Stimulated activated CD8-positive, alpha-beta memory T cell treated with anti-CD3 and anti-CD28 coated beads, Interleukin-12 subunit alpha, Interleukin-12 subunit beta, amount 100 ng/mL, for 24 hours (primary cell): Measurements from ENCODE around the gene MORC3.
"Not testable (repeated sequence)": the region's sequence is repeated elsewhere in the genome, so short reads cannot be mapped to it uniquely, and the experiment has no call there.

Source experiments
- DNase-seq: peaks from one replicate; pipeline ENCODE4 v3.0.0-alpha.2; 2020; ENCODE audit errors: extremely low read depth

The MORC3 gene

GRCh38 chr21:36322083-36322424 is 2.1 kb downstream of the MORC3 start:
- DNase-seq, result no peak

GRCh38 chr21:36323032-36323431 is 3.0 kb downstream of the MORC3 start:
- no peak for DNase-seq

- no peak for DNase-seq
Measured at GRCh38 chr21:36325373-36326010, 5.5 kb downstream of the MORC3 start.

- no peak for DNase-seq
Measured at GRCh38 chr21:36330904-36331303, 10.9 kb downstream of the MORC3 start.

GRCh38 chr21:36337099-36337509 is 17.1 kb downstream of the MORC3 start:
- DNase-seq, result no peak

- DNase-seq, result no peak
Measured at GRCh38 chr21:36338975-36339374, 19.0 kb downstream of the MORC3 start.

- DNase-seq, result not testable (repeated sequence)
Measured at GRCh38 chr21:36342581-36342980, 22.6 kb downstream of the MORC3 start.

- no peak for DNase-seq
Measured at GRCh38 chr21:36344931-36345330, 24.9 kb downstream of the MORC3 start.

- DNase-seq, result no peak
Measured at GRCh38 chr21:36347278-36347961, 27.4 kb downstream of the MORC3 start.

GRCh38 chr21:36347962-36348328 is 27.9 kb downstream of the MORC3 start:
- DNase-seq, result no peak

GRCh38 chr21:36349315-36349714 is 29.3 kb downstream of the MORC3 start:
- no peak for DNase-seq

GRCh38 chr21:36350282-36350910 is 30.4 kb downstream of the MORC3 start:
- DNase-seq, result no peak

GRCh38 chr21:36354918-36355680 is 35.1 kb downstream of the MORC3 start:
- no peak for DNase-seq

GRCh38 chr21:36355868-36356267 is 35.9 kb downstream of the MORC3 start:
- no peak for DNase-seq

- DNase-seq, result no peak
Measured at GRCh38 chr21:36359185-36359584, 39.2 kb downstream of the MORC3 start.

GRCh38 chr21:36369064-36369685 is 49.2 kb downstream of the MORC3 start:
- DNase-seq, result no peak

GRCh38 chr21:36375994-36376393 is 56.0 kb downstream of the MORC3 start:
- no peak for DNase-seq

- DNase-seq, result no peak
Measured at GRCh38 chr21:36377391-36377842, 57.4 kb downstream of the MORC3 start.

- no peak for DNase-seq
Measured at GRCh38 chr21:36379251-36379650, 59.3 kb downstream of the MORC3 start.

GRCh38 chr21:36381841-36382589 is 62.0 kb downstream of the MORC3 start:
- DNase-seq, result no peak

- not testable (repeated sequence) for DNase-seq
Measured at GRCh38 chr21:36382722-36383121, 62.7 kb downstream of the MORC3 start.
